GM21381 (cell line): ENCODE data around the gene METTL9.
"Not testable (repeated sequence)": the region's sequence is repeated elsewhere in the genome, so short reads cannot be mapped to it uniquely, and the experiment has no call there.

ENCODE experiments used
- ATAC-seq: cut with Tn5 transposase; IDR thresholded peaks from one replicate; pipeline ENCODE4 v1.9.1; 2021; ENCODE audit warnings: mild to moderate bottlenecking, moderate library complexity; ENCODE audit not compliant: unreplicated experiment

The METTL9 gene

GRCh38 chr16:21573506-21573905 lies 25.9 kb upstream of the METTL9 start:
- not testable (repeated sequence) for ATAC-seq

GRCh38 chr16:21574372-21574771 lies 25.0 kb upstream of the METTL9 start:
- no peak for ATAC-seq

GRCh38 chr16:21576323-21576722 lies 23.1 kb upstream of the METTL9 start:
- ATAC-seq: not testable (repeated sequence)

GRCh38 chr16:21577487-21577886 lies 21.9 kb upstream of the METTL9 start:
- ATAC-seq: not testable (repeated sequence)

GRCh38 chr16:21578311-21578710 lies 21.1 kb upstream of the METTL9 start:
- ATAC-seq: not testable (repeated sequence)

- ATAC-seq: not testable (repeated sequence)
Measured at GRCh38 chr16:21580131-21580530, 19.2 kb upstream of the METTL9 start.

GRCh38 chr16:21580807-21581206 lies 18.6 kb upstream of the METTL9 start:
- no peak for ATAC-seq

GRCh38 chr16:21584817-21585216 lies 14.6 kb upstream of the METTL9 start:
- no peak for ATAC-seq

- ATAC-seq: not testable (repeated sequence)
Measured at GRCh38 chr16:21588593-21588992, 10.8 kb upstream of the METTL9 start.

GRCh38 chr16:21589551-21589950 lies 9.8 kb upstream of the METTL9 start:
- no peak for ATAC-seq

- no peak for ATAC-seq
Measured at GRCh38 chr16:21590287-21590686, 9.1 kb upstream of the METTL9 start.

- ATAC-seq: no peak
Measured at GRCh38 chr16:21590796-21591195, 8.6 kb upstream of the METTL9 start.

- no peak for ATAC-seq
Measured at GRCh38 chr16:21592191-21592590, 7.2 kb upstream of the METTL9 start.

- ATAC-seq: no peak
Measured at GRCh38 chr16:21593530-21594289, 5.7 kb upstream of the METTL9 start.

- no peak for ATAC-seq
Measured at GRCh38 chr16:21597561-21598030, 1.8 kb upstream of the METTL9 start.

GRCh38 chr16:21598206-21598605 lies 1.2 kb upstream of the METTL9 start:
- no peak for ATAC-seq

- ATAC-seq: no peak
Measured at GRCh38 chr16:21598701-21599121, 666 bp upstream of the METTL9 start.

GRCh38 chr16:21600031-21600773 lies 825 bp downstream of the METTL9 start:
- peak; percentile 23 for ATAC-seq

GRCh38 chr16:21602785-21603184 lies 3.4 kb downstream of the METTL9 start:
- no peak for ATAC-seq

GRCh38 chr16:21603928-21604327 lies 4.6 kb downstream of the METTL9 start:
- no peak for ATAC-seq

- ATAC-seq: not testable (repeated sequence)
Measured at GRCh38 chr16:21605848-21606247, 6.5 kb downstream of the METTL9 start.
